NT2/D1 (cell line): ENCODE data around the gene KLK2.

Source experiments
- SUZ12 ChIP-seq: IDR thresholded peaks from 2 replicates; pipeline ENCODE4 v1.6.1; 2011; ENCODE audit not compliant: insufficient read length, insufficient read depth; ENCODE audit errors: extremely low read depth
- ZNF274 ChIP-seq: IDR thresholded peaks from 2 replicates; pipeline ENCODE4 v1.6.1; 2011; ENCODE audit warnings: mild to moderate bottlenecking, low read depth, low read length

DNA sequence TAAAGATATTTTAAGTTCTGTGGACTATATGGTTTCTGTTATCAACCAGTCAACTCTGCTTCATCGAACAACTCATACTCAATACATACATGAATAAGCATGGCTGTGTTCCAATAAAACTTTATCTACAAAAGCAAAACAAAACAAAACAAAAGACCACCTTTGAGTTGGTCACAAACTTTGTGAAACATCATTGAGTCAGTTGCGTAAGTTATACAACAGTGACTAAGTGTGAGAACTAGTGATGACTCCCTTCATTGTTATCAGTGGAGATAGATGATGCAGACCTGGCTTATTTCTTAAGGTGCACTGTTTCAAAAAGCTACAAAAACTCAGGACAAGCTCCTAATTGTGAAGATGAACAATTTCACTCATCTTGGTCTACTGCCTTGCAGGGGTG, 52.5 kb downstream of the KLK2 start:
- TF ChIP-seq ZNF274 (no peak), SUZ12 (no peak)
